ENCODE data around the gene SIGLEC15. TPM values are rescaled to one million over a fixed set of nuclear protein-coding genes. Genes with fewer than 3 reads are reported as not detected.

The SIGLEC15 gene
- total and polyA plus RNA-seq, 2 donors (not counting 1 experiment from before 2014, with no cell fraction given) = not detected

GRCh38 chr18:45851161-45851925 is 25.9 kb downstream of the SIGLEC15 start:
- Histone ChIP-seq H3K4me1 (ENCODE audit: control insufficient read depth in 2 of 2, insufficient read depth in 2 of 2, low read length in 2 of 2) (no peaks in the 10 kb centered on the region), H2AFZ (ENCODE audit: insufficient read depth, low read depth, low read length, poor library complexity, severe bottlenecking) (no peak overlapping the region), H3K36me3 (replicated peaks in 1 of 2; ENCODE audit: control extremely low read depth in 1 of 2, control insufficient read depth in 1 of 2, extremely low read depth in 1 of 2, insufficient read depth in 2 of 2, low read length in 1 of 2) (peaks cover 0 to 58% of the 10 kb centered on the region in 2 experiments), H3K4me3 (ENCODE audit: control extremely low read depth in 1 of 5, extremely low read depth in 1 of 5, insufficient read depth in 1 of 5, low read depth in 2 of 5, low read length in 4 of 5) (no peak overlapping the region), H3K27ac (ENCODE audit: low read length in 2 of 2) (no peak overlapping the region), H3K27me3 (replicated peaks in 1 of 4; ENCODE audit: control extremely low read depth in 1 of 4, control insufficient read depth in 3 of 4, insufficient read depth in 4 of 4, low read length in 3 of 4) (no peaks in the 10 kb centered on the region), H3K79me2 (ENCODE audit: control insufficient read depth, insufficient read depth, low read length) (no peaks in the 10 kb centered on the region), H3K9ac (ENCODE audit: low read length) (no peak overlapping the region), H3K9me3 (ENCODE audit: control extremely low read depth in 1 of 3, control insufficient read depth in 2 of 3, insufficient read depth in 1 of 3, low read length in 2 of 3) (no peaks in the 10 kb centered on the region), H4K20me1 (ENCODE audit: control insufficient read depth, insufficient read depth, low read length, poor library complexity, severe bottlenecking) (no peaks in the 10 kb centered on the region), H3K4me2 (replicated peaks; ENCODE audit: low read depth, low read length, poor library complexity, severe bottlenecking) (no peak overlapping the region)
- ATAC-seq (ENCODE audit: low read depth) (no peak), DNase-seq (no peak)
- Mint-ChIP-seq H3K27ac (peak overlapping the region; percentile 34), H3K4me1 (peaks cover 1% of the 10 kb centered on the region), H3K9me3 (ENCODE audit: insufficient read depth) (no peaks in the 10 kb centered on the region), H3K4me3 (no peak overlapping the region), H3K27me3 (no peaks in the 10 kb centered on the region)
- intact Hi-C loops (cut with micrococcal nuclease) = no loop called here
- ChIA-PET CTCF (interaction anchor here (0.6 to 3.8 kb wide), 4 partner anchors 28 to 187 kb away, joined by 3 to 18 read pairs (median 6); no protein-coding TSS in a partner anchor), POLR2A (no interaction called here)
- WGBS (ENCODE audit: insufficient coverage) = 94% methylated on average over 8 of the region's 10 CpGs
- no peak for TF ChIP-seq EZH2 (IDR thresholded peaks at IDR 0.05; ENCODE audit: borderline replicate concordance, insufficient read depth, low read depth, low read length, poor library complexity, severe bottlenecking)
- TF ChIP-seq CTCF (IDR thresholded peaks at IDR 0.05) = no peak

- H3K4me2 ChIP-seq (replicated peaks; ENCODE audit: low read depth, low read length, poor library complexity, severe bottlenecking) = no peak overlapping the region
- intact Hi-C loops (cut with micrococcal nuclease) = no loop called here
- H4K20me1 ChIP-seq (ENCODE audit: control insufficient read depth, insufficient read depth, low read length, poor library complexity, severe bottlenecking) = no peaks in the 10 kb centered on the region
- 95% methylated on average over 4 of the region's 5 CpGs for WGBS (ENCODE audit: insufficient coverage)
- no peak overlapping the region for H3K4me3 Mint-ChIP-seq
- no peak overlapping the region for H3K9ac ChIP-seq (ENCODE audit: low read length)
- no peak for TF ChIP-seq CTCF (IDR thresholded peaks at IDR 0.05)
- TF ChIP-seq EZH2 (IDR thresholded peaks at IDR 0.05; ENCODE audit: borderline replicate concordance, insufficient read depth, low read depth, low read length, poor library complexity, severe bottlenecking) = no peak
- ATAC-seq (ENCODE audit: low read depth) = no peak
- no peaks in the 10 kb centered on the region for H3K9me3 ChIP-seq (ENCODE audit: control extremely low read depth in 1 of 3, control insufficient read depth in 2 of 3, insufficient read depth in 1 of 3, low read length in 2 of 3)
- no peak overlapping the region for H3K27ac Mint-ChIP-seq
- peaks cover 0 to 59% of the 10 kb centered on the region in 2 experiments for H3K36me3 ChIP-seq (replicated peaks in 1 of 2; ENCODE audit: control extremely low read depth in 1 of 2, control insufficient read depth in 1 of 2, extremely low read depth in 1 of 2, insufficient read depth in 2 of 2, low read length in 1 of 2)
- DNase-seq = no peak
- no peak overlapping the region for H3K27ac ChIP-seq (ENCODE audit: low read length in 2 of 2)
- no peaks in the 10 kb centered on the region for H3K4me1 ChIP-seq (ENCODE audit: control insufficient read depth in 2 of 2, insufficient read depth in 2 of 2, low read length in 2 of 2)
- ChIA-PET CTCF (no interaction called here), POLR2A (no interaction called here)
- H3K27me3 ChIP-seq (replicated peaks in 1 of 4; ENCODE audit: control extremely low read depth in 1 of 4, control insufficient read depth in 3 of 4, insufficient read depth in 4 of 4, low read length in 3 of 4) = no peaks in the 10 kb centered on the region
- H3K4me1 Mint-ChIP-seq = peaks cover 1% of the 10 kb centered on the region
- no peaks in the 10 kb centered on the region for H3K9me3 Mint-ChIP-seq (ENCODE audit: insufficient read depth)
- H3K4me3 ChIP-seq (ENCODE audit: control extremely low read depth in 1 of 5, extremely low read depth in 1 of 5, insufficient read depth in 1 of 5, low read depth in 2 of 5, low read length in 4 of 5) = no peak overlapping the region
- no peak overlapping the region for H2AFZ ChIP-seq (ENCODE audit: insufficient read depth, low read depth, low read length, poor library complexity, severe bottlenecking)
- H3K79me2 ChIP-seq (ENCODE audit: control insufficient read depth, insufficient read depth, low read length) = no peaks in the 10 kb centered on the region
- H3K27me3 Mint-ChIP-seq = no peaks in the 10 kb centered on the region
Measured at GRCh38 chr18:45852631-45853030, 27.2 kb downstream of the SIGLEC15 start.
